Uterus (tissue), 2 donors: ENCODE data around the gene C22orf15.

Experiments used
- POLR2A ChIP-seq, 2 donors: fragments of 450-650 bp; IDR thresholded peaks; one replicate each; pipeline ENCODE4 v1.6.1; 2016; ENCODE audit warnings: antibody characterized with exemption in 2 of 2, mild to moderate bottlenecking in 1 of 2, moderate library complexity in 1 of 2
- TF ChIP-seq, protein P1 (sequence below), 4 experiments: fragments of 200-600 bp in 2 of 4; fragments of 450-650 bp in 2 of 4; sonication (generic) in 2 of 4; IDR thresholded peaks; one replicate each; pipeline ENCODE4 v1.5.1; 2016 to 2019; ENCODE audit warnings: antibody characterized with exemption in 4 of 4, mild to moderate bottlenecking in 2 of 4, moderate library complexity in 1 of 4

DNA sequence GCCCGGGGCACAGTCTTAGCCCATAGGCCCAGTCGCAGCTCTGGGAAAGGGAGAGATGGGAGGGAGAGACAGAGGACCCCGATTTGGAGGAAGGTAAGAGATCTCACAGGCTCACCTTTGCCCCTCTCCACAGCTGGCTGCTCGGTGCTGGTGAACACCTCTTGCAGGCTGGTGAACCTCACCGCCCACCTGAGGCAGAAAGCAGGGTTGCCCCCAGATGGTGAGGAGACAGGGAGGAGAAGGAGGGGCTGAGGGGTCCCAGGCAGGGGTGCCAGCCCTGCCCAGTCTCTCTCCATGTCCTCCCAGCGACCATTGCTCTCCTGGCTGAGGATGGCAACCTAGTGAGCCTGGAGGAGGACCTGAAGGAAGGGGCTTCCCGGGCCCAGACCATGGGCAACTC, 1.2 kb downstream of the C22orf15 start:
- TF ChIP-seq, protein P1, sequence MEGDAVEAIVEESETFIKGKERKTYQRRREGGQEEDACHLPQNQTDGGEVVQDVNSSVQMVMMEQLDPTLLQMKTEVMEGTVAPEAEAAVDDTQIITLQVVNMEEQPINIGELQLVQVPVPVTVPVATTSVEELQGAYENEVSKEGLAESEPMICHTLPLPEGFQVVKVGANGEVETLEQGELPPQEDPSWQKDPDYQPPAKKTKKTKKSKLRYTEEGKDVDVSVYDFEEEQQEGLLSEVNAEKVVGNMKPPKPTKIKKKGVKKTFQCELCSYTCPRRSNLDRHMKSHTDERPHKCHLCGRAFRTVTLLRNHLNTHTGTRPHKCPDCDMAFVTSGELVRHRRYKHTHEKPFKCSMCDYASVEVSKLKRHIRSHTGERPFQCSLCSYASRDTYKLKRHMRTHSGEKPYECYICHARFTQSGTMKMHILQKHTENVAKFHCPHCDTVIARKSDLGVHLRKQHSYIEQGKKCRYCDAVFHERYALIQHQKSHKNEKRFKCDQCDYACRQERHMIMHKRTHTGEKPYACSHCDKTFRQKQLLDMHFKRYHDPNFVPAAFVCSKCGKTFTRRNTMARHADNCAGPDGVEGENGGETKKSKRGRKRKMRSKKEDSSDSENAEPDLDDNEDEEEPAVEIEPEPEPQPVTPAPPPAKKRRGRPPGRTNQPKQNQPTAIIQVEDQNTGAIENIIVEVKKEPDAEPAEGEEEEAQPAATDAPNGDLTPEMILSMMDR (IDR thresholded peaks at IDR 0.05) = no peak
- no peak for TF ChIP-seq POLR2A (IDR thresholded peaks at IDR 0.05)
